ENCODE results near the gene TMCO4.

DNA sequence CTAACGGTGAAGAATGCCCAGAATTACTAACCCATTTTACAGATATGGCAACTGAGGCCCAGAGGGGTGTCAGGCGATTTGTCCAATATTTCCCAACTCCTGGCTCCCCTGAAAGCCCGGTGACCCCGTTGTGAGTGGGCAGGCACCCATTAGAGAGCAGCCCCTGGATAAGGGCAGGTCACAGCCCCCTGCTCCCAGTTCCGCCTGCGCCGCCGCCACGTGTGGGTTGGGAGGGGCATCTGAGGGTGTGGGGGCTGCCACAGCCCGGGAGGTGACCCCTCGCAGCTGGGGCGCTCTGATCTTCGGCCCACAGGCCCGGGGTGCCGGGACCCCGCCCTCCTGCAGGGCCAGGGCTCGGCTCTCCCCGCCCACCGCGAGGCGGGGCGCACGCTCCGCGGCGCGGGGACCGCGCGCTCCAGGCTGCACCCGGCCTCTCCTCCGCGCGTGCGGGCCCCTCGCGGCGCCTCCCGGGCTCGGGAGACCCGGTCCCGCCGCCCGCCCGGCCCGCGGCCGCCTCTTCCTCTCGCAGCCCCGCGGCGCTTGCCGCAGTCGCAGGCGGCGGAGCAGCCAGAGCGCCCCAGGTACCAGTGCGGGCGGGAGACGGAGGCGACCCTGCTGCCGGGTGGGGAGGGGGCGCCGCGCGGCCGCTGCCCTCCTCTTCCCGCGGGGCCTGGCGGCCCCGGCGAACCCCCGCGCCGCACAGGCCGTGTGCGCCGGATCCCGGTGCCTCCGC, 135.1 kb downstream of the TMCO4 start, which contains the start of gene HTR6:
- TF ChIP-seq, protein P1, sequence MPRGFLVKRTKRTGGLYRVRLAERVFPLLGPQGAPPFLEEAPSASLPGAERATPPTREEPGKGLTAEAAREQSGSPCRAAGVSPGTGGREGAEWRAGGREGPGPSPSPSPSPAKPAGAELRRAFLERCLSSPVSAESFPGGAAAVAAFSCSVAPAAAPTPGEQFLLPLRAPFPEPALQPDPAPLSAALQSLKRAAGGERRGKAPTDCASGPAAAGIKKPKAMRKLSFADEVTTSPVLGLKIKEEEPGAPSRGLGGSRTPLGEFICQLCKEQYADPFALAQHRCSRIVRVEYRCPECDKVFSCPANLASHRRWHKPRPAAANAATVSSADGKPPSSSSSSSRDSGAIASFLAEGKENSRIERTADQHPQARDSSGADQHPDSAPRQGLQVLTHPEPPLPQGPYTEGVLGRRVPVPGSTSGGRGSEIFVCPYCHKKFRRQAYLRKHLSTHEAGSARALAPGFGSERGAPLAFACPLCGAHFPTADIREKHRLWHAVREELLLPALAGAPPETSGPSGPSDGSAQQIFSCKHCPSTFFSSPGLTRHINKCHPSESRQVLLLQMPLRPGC (tag by site-specific recombination; IDR thresholded peaks at IDR 0.05) = no peak
- TF ChIP-seq, protein P2, sequence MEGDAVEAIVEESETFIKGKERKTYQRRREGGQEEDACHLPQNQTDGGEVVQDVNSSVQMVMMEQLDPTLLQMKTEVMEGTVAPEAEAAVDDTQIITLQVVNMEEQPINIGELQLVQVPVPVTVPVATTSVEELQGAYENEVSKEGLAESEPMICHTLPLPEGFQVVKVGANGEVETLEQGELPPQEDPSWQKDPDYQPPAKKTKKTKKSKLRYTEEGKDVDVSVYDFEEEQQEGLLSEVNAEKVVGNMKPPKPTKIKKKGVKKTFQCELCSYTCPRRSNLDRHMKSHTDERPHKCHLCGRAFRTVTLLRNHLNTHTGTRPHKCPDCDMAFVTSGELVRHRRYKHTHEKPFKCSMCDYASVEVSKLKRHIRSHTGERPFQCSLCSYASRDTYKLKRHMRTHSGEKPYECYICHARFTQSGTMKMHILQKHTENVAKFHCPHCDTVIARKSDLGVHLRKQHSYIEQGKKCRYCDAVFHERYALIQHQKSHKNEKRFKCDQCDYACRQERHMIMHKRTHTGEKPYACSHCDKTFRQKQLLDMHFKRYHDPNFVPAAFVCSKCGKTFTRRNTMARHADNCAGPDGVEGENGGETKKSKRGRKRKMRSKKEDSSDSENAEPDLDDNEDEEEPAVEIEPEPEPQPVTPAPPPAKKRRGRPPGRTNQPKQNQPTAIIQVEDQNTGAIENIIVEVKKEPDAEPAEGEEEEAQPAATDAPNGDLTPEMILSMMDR (tag by site-specific recombination; IDR thresholded peaks at IDR 0.05) = no peak
- TF ChIP-seq ZNF23 (tag by site-specific recombination; IDR thresholded peaks at IDR 0.05; ENCODE audit: borderline replicate concordance) (no peak), MYNN (tag by site-specific recombination; IDR thresholded peaks at IDR 0.05; ENCODE audit: borderline replicate concordance) (no peak), ZNF529 (tag by site-specific recombination; IDR thresholded peaks at IDR 0.05; ENCODE audit: insufficient replicate concordance) (no peak), ZNF600 (tag by site-specific recombination; IDR thresholded peaks at IDR 0.05) (no peak), SALL2 (tag by site-specific recombination; IDR thresholded peaks at IDR 0.05; ENCODE audit: borderline replicate concordance) (no peak), ZNF76 (tag by site-specific recombination; IDR thresholded peaks at IDR 0.05; ENCODE audit: borderline replicate concordance, low read depth) (no peak), ZNF549 (tag by site-specific recombination; IDR thresholded peaks at IDR 0.05) (no peak), ZBTB1 (tag by site-specific recombination; IDR thresholded peaks at IDR 0.05) (no peak), ZFP3 (tag by site-specific recombination; IDR thresholded peaks at IDR 0.05; ENCODE audit: low read depth) (no peak)
- TF ChIP-seq, protein P3, sequence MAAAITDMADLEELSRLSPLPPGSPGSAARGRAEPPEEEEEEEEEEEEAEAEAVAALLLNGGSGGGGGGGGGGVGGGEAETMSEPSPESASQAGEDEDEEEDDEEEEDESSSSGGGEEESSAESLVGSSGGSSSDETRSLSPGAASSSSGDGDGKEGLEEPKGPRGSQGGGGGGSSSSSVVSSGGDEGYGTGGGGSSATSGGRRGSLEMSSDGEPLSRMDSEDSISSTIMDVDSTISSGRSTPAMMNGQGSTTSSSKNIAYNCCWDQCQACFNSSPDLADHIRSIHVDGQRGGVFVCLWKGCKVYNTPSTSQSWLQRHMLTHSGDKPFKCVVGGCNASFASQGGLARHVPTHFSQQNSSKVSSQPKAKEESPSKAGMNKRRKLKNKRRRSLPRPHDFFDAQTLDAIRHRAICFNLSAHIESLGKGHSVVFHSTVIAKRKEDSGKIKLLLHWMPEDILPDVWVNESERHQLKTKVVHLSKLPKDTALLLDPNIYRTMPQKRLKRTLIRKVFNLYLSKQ (tag by site-specific recombination; IDR thresholded peaks at IDR 0.05; ENCODE audit: borderline replicate concordance) = no peak
- TF ChIP-seq, protein P4, sequence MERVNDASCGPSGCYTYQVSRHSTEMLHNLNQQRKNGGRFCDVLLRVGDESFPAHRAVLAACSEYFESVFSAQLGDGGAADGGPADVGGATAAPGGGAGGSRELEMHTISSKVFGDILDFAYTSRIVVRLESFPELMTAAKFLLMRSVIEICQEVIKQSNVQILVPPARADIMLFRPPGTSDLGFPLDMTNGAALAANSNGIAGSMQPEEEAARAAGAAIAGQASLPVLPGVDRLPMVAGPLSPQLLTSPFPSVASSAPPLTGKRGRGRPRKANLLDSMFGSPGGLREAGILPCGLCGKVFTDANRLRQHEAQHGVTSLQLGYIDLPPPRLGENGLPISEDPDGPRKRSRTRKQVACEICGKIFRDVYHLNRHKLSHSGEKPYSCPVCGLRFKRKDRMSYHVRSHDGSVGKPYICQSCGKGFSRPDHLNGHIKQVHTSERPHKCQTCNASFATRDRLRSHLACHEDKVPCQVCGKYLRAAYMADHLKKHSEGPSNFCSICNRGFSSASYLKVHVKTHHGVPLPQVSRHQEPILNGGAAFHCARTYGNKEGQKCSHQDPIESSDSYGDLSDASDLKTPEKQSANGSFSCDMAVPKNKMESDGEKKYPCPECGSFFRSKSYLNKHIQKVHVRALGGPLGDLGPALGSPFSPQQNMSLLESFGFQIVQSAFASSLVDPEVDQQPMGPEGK (tag by site-specific recombination; IDR thresholded peaks at IDR 0.05) = no peak
- TF ChIP-seq, protein P5, sequence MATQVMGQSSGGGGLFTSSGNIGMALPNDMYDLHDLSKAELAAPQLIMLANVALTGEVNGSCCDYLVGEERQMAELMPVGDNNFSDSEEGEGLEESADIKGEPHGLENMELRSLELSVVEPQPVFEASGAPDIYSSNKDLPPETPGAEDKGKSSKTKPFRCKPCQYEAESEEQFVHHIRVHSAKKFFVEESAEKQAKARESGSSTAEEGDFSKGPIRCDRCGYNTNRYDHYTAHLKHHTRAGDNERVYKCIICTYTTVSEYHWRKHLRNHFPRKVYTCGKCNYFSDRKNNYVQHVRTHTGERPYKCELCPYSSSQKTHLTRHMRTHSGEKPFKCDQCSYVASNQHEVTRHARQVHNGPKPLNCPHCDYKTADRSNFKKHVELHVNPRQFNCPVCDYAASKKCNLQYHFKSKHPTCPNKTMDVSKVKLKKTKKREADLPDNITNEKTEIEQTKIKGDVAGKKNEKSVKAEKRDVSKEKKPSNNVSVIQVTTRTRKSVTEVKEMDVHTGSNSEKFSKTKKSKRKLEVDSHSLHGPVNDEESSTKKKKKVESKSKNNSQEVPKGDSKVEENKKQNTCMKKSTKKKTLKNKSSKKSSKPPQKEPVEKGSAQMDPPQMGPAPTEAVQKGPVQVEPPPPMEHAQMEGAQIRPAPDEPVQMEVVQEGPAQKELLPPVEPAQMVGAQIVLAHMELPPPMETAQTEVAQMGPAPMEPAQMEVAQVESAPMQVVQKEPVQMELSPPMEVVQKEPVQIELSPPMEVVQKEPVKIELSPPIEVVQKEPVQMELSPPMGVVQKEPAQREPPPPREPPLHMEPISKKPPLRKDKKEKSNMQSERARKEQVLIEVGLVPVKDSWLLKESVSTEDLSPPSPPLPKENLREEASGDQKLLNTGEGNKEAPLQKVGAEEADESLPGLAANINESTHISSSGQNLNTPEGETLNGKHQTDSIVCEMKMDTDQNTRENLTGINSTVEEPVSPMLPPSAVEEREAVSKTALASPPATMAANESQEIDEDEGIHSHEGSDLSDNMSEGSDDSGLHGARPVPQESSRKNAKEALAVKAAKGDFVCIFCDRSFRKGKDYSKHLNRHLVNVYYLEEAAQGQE (tag by site-specific recombination; IDR thresholded peaks at IDR 0.05) = no peak
